ENCODE results near the gene ZNF407.

The ZNF407 gene

GRCh38 chr18:75113455-75113854, 515.8 kb downstream of the ZNF407 start:
- no peaks in the 10 kb centered on the region for H3K27me3 ChIP-seq (ENCODE audit: insufficient read depth, poor library complexity, severe bottlenecking)
- DNase-seq (ENCODE audit: low read depth in 1 of 2, low spot score in 1 of 2): no peak
- H3K27ac ChIP-seq (replicated peaks): no peak overlapping the region
- H3K4me3 ChIP-seq (replicated peaks; ENCODE audit: insufficient read depth, low read length): no peak overlapping the region
- TF ChIP-seq GABPA (IDR thresholded peaks at IDR 0.05; ENCODE audit: low read depth) (no peak), CTCF (IDR thresholded peaks at IDR 0.05; ENCODE audit: insufficient read depth, low read length) (no peak), REST (IDR thresholded peaks at IDR 0.05; ENCODE audit: insufficient replicate concordance, low read depth) (no peak), SPI1 (IDR thresholded peaks at IDR 0.05; ENCODE audit: borderline replicate concordance, low read depth) (no peak), POLR2AphosphoS5 (IDR thresholded peaks at IDR 0.05; ENCODE audit: low read depth) (no peak)

- Histone ChIP-seq H3K4me3 (replicated peaks; ENCODE audit: insufficient read depth, low read length) (no peak overlapping the region), H3K27ac (replicated peaks) (no peak overlapping the region), H3K27me3 (ENCODE audit: insufficient read depth, poor library complexity, severe bottlenecking) (no peaks in the 10 kb centered on the region)
- TF ChIP-seq REST (IDR thresholded peaks at IDR 0.05; ENCODE audit: insufficient replicate concordance, low read depth) (no peak), GABPA (IDR thresholded peaks at IDR 0.05; ENCODE audit: low read depth) (no peak), CTCF (IDR thresholded peaks at IDR 0.05; ENCODE audit: insufficient read depth, low read length) (no peak), SPI1 (IDR thresholded peaks at IDR 0.05; ENCODE audit: borderline replicate concordance, low read depth) (no peak), POLR2AphosphoS5 (IDR thresholded peaks at IDR 0.05; ENCODE audit: low read depth) (no peak)
- DNase-seq (ENCODE audit: low read depth in 1 of 2, low spot score in 1 of 2): no peak
Observed at GRCh38 chr18:75114231-75114764, 516.6 kb downstream of the ZNF407 start.
